Measurements from ENCODE around the gene LCE1A.

Gene LCE1A

GRCh38 chr1:152870831-152871730, 43.8 kb downstream of the LCE1A start:
- no peak for DNase-seq

GRCh38 chr1:152871731-152872126, 44.5 kb downstream of the LCE1A start:
- no peak for DNase-seq

GRCh38 chr1:152873495-152873894, 46.2 kb downstream of the LCE1A start:
- DNase-seq: no peak

- no peak for DNase-seq
These were observed 49.6 kb downstream of the LCE1A start for GRCh38 chr1:152876827-152877226.
